ENCODE measurements around the gene ZNF296.

- no peak for TF ChIP-seq EZH2phosphoT487 (IDR thresholded peaks at IDR 0.05; ENCODE audit: insufficient read depth, low read depth)
- no peak for TF ChIP-seq EZH2 (IDR thresholded peaks at IDR 0.05; ENCODE audit: insufficient read depth, poor library complexity, severe bottlenecking)
Measured at GRCh38 chr19:45125360-45125759, 49.1 kb upstream of the ZNF296 start.
